GM18873 (cell line): ENCODE results near the gene PKIG.

ENCODE experiments used
- ATAC-seq: cut with Tn5 transposase; IDR thresholded peaks from one replicate; pipeline ENCODE4 v1.9.1; 2021; ENCODE audit warnings: mild to moderate bottlenecking, moderate library complexity, moderate number of reproducible peaks; ENCODE audit not compliant: unreplicated experiment, low FRiP score

The PKIG gene

GRCh38 chr20:44593751-44594150, 11.4 kb downstream of the PKIG start:
- ATAC-seq, result no peak

DNA sequence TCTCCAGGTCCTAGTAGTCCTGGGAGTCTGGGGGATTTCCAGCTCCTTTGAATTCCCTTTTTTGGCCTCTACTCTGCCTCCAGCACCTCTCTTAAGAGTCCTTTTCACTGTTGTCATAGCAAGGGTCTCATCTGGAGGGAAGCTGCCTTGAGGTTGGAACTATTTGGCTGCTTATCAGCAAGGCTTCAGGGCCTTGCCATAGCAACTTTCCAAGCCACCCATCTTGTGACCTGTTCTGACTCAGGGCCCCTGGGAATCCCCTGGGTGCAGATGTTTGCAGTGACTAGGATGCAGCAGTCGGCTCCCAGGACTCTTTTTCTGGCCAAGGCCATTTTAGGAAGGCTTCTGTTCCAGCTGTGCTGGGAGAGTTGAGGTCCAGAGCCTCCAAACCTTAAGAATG, 12.4 kb downstream of the PKIG start:
- no peak for ATAC-seq

GRCh38 chr20:44596010-44596409, 13.6 kb downstream of the PKIG start:
- no peak for ATAC-seq

DNA sequence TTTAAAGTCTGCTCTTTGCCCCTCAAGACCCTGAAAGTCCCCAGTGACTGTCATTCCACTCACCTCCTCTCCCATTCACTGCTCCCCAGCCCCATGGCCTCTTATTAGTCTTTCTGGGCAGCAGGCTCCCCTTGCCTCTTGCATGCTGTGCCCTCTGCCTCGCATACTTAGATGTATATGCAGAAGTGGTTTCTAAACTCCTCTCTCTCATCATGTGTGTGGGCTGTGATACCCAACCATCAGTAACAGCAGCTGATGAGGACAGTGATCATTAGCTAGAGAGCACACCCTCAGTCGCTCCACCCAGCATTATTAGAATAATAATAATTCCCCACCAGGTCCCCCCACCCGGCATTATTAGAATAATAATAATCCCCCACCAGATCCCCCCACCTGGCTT, 14.5 kb downstream of the PKIG start:
- no peak for ATAC-seq

DNA sequence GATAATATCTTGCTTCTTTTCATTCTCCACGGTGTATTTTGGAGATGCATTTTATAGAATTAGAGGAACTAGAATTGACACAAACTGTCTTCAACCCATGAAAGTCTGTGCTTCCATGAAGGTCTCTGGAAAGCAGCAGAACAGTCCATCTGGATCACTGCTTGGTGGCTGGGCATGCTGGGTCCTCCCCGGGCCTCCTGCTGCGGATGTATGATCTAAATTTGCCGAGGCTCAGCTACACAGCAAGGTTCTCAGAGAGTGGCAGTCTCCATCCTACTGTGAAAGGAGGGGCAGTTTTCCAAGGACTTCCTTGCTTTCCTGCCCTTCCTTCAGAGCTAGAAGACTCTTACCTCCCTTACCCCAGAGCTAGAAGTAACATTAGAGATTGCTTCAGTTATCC, 15.1 kb downstream of the PKIG start:
- no peak for ATAC-seq

DNA sequence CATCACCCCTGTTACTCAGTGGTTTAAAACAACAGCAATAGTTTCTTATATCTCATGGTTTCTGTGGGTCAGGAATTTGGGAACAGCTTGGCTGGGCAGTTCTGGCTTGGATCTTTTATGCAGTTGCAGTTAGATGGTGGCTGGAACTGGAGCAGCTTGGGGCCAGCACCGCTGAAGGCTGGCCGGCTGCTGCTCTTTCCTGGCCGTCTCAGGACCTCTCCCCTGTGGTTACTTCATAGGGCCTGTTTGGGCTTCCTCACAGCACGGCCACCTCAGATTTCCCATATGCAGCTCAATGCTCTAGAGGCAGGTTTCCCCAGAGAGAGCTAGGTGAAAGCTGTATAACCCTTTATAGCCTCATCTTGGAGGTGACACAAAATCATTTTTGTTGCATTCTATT, 15.6 kb downstream of the PKIG start:
- ATAC-seq, result no peak

DNA sequence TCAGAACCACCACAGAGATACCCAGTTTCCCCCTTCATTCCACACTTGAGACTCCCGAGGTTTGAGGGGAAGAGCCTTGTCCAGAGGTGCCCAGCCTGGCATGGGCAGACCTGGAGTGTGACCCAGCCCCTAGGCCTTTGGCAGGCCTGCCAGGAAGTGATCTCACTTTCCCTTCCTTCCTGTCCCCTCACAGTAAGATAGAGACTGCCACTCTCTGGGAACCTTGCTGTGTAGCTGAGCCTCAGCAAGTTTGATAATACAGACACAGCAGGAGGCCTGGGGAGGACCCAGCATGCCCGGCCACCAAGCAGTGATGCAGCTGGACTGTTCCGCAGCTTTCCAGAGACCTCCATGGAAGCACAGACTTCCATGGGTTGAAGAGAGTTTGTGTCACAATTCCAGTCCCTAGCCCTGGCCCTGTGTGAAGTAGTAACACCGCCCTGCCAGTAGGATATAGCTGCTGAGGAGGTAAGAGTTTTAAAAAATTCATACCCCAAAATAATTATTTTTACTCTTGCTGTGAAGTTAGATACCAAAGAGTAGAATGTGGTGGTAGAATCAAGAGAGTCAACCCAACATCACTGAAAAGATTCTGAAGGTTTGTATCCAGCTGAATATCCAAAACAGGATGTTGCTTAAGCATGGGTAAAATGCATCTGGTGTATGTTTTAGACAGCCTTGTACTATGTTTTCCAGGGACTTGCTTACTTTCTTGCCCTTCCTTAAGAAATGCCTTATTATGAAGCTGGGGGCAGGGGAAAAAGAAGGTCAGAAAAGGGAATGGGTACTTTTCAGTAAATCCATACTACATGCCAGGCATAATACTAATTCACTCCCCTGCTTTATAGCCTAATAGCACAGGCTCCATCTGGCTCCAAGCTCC, 16.3 kb downstream of the PKIG start:
- no peak for ATAC-seq

DNA sequence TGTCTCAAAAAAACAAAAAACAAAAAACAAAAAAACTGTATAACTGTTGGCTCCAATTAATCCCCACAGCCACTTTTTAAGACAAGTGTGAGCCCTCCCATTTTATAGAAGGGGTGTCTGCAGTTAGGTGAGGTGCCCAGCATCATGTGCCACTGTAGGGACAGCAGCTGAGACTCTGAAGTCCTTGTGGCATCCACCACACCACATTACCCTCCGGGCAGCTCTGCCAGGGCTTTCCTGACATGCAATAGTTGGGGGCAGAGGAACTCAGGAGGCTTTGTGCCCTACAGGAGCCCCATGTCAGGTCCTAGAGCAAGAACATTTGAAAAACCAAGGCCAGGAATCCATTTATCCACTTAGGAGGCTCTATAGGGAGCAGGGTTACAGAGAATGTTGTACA, 17.3 kb downstream of the PKIG start:
- ATAC-seq, result no peak

DNA sequence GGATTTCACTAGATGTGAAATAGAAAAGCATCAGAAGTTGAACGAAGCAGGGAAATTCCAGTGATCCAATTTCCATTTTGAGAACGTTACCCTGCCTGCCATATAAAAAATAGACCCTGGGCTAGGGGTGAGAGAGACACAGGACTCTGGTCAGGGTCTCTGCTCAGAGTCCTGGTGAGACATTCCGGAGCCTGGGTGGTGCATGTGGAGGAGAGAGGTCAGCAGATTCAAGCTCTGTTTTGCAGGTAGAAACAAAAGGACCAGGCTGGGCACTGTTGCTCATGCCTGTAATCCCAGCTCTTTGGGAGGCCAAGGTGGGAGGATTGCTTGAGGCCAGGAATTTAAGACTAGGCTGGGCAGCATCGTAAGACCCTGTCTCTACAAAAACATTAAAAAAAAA, 17.9 kb downstream of the PKIG start:
- no peak for ATAC-seq

GRCh38 chr20:44600758-44601201, 18.4 kb downstream of the PKIG start:
- no peak for ATAC-seq

- ATAC-seq, result no peak
Measured at GRCh38 chr20:44601236-44601671, 18.9 kb downstream of the PKIG start.

DNA sequence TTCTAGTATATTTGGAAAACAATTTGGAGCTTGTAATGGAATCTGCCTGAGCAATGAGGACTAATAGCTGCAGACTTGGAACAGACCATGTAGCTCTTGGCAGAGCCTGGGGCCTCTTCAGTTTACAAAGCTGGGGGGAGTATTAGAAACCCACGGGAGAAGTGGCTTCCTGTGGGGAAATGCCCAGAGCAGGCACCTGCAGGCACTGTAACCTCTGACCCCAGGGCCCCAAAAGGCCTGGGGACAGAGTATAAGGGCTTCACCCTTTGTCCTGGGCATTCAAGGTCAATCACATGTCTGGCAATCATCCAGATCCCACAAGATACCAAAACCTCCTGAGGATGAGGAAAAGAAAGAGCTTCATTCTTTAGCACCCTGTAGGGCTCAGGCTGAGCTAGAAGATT, 19.4 kb downstream of the PKIG start:
- ATAC-seq, result no peak

GRCh38 chr20:44603327-44603726, 20.9 kb downstream of the PKIG start:
- no peak for ATAC-seq

GRCh38 chr20:44606725-44607441, 24.5 kb downstream of the PKIG start:
- no peak for ATAC-seq

GRCh38 chr20:44609006-44609515, 26.7 kb downstream of the PKIG start:
- ATAC-seq, result no peak

DNA sequence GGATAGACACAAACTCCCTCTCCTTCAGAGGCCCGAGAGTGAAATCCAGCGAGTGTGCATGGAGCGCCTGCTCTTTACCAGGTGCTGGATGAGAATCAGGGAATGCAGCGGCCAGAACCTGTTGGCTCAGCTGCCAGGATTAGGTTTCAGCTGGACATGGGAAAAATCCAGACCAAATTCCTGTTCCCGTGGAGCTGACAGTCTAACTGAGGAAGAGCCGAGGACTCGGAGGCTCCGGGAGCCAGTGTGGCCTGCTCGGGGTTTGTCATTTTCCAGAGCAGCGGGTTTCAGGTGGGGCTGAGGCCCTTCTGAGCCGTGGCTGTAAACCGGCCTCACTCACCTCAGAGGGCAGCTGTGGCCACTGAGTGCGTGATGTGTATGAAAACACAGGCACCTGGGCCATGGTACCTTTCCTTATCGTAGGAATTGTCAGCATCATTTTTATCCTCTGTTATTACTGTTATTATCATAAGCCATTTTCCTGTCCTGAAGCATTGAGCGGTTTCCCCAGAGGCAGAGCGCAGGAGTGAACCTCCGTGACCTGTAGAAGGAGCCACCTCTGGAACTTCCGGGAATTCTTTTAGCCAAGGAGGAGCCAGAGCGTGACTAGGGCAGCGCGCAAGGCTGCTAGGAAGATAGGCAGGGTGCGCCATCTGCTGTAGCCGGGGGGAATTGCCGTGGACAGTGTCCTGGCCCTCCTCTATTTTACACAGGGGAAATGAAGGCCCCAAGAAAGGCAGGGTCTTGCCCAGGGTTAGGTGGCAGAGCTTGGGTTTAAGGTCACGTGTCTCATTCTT, 27.3 kb downstream of the PKIG start:
- ATAC-seq, result peak; percentile 72

GRCh38 chr20:44610313-44610962, 28.1 kb downstream of the PKIG start:
- no peak for ATAC-seq

DNA sequence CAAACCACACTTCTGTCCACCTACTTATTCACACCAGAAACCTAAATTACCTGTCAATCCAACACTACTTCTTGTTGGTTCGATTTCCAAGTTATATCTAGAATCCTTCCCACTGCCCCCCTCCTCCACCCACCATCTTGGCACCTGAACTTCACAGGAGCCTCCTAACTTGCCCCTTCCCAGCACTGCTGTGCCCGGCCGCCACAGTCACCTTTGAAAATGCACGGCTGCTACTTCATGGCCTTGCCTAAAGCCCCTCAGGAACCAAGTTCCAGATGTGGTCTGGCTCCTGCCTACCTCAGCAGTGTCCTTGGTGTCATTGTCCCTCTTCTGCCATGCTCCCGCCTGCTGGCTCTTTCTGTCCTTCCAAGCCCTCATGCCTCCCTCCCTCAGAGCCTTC, 31.2 kb downstream of the PKIG start:
- ATAC-seq, result no peak

DNA sequence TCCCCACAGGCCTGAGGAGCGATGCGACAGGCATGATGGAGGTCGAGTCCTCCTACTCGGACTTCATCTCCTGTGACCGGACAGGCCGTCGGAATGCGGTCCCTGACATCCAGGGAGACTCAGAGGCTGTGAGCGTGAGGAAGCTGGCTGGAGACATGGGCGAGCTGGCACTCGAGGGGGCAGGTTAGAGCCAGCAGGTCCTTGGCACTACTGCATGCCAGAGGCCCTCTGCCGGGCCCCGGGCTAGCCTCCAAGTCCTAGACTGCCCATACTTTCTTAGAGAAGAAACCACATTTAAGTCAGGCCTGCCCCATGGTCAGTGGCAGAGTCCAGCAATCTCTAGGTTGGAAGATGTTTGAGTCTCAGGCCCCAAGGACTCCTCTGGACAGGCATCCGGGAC, 32.1 kb downstream of the PKIG start:
- no peak for ATAC-seq

- ATAC-seq, result no peak
Measured at GRCh38 chr20:44615169-44615791, 32.9 kb downstream of the PKIG start.
